HG03460 (cell line): ENCODE measurements around the gene SLC39A9.
"Not testable (repeated sequence)": the region's sequence is repeated elsewhere in the genome, so short reads cannot be mapped to it uniquely, and the experiment has no call there.

Experiments
- ATAC-seq: cut with Tn5 transposase; IDR thresholded peaks from one replicate; pipeline ENCODE4 v1.9.1; 2021; ENCODE audit not compliant: unreplicated experiment

Gene SLC39A9

GRCh38 chr14:69473946-69474345, 75.5 kb downstream of the SLC39A9 start:
- no peak for ATAC-seq

- no peak for ATAC-seq
Observed at GRCh38 chr14:69475194-69475818, 76.8 kb downstream of the SLC39A9 start.

- ATAC-seq = not testable (repeated sequence)
Observed at GRCh38 chr14:69476824-69477450, 78.4 kb downstream of the SLC39A9 start.

GRCh38 chr14:69478055-69478454, 79.6 kb downstream of the SLC39A9 start:
- not testable (repeated sequence) for ATAC-seq

GRCh38 chr14:69479696-69480095, 81.2 kb downstream of the SLC39A9 start:
- ATAC-seq = no peak

DNA sequence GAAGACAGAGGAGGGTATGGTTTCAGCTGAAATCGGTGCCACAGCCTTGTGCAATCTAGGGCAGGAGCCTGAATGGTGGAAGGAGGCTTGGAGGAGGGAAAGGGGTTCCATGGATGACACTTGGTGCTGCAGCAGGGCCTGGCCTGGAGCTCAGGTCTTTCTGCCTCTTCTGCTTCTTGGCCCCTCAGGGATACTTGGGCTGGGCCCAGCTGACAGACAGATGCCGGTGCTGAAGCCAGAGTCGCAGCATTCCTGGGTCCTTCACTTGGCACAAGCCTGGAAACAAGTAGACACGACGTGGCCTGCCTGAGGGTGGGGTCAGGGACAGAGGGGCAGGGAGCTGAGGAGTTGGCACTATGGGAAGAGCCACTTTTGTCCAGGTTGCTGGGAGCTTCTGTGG, 81.6 kb downstream of the SLC39A9 start:
- ATAC-seq = no peak

GRCh38 chr14:69481815-69482568, 83.5 kb downstream of the SLC39A9 start:
- peak; percentile 95 for ATAC-seq

DNA sequence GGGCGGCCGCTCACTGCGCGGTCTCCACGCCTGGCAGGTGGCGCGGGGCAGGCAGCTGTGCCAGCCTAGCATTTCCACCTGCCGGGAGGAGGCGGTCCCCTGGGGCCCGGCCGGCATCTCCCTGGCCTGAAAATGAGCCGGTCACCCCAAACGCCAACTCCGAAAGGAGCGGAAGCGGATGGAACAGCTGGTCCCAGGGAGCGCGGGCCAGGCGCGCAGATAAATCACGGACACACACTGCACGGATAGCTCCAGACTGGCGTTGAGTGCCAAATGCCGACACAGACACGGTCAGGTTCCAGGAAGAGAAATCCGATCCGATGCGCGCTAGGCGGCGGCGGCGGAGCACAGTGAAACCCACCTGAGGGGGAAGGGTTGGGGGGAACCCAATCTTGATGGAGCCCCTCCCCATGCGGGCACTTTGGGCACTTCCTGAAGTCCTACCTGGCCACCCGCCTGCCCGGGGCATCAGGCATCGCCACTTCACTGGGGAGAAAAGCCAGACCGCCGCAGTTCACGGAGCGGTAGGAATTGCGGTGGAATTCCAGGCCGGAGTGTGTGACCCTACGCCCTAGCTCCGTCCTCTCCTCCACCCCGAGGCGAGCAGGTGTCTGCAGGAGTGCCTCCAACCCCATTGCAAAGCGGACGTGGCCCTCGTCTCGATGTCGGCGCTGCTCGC, 85.4 kb downstream of the SLC39A9 start:
- ATAC-seq = no peak

- no peak for ATAC-seq
Observed at GRCh38 chr14:69484444-69485314, 86.2 kb downstream of the SLC39A9 start, which contains the start of gene PLEKHD1. Gene PLEKHD1, plus strand, starts transcription at chr14:69484728. Its CDS starts 238 bp downstream, at chr14:69484966.

- no peak for ATAC-seq
Observed at GRCh38 chr14:69485315-69485660, 86.8 kb downstream of the SLC39A9 start.

DNA sequence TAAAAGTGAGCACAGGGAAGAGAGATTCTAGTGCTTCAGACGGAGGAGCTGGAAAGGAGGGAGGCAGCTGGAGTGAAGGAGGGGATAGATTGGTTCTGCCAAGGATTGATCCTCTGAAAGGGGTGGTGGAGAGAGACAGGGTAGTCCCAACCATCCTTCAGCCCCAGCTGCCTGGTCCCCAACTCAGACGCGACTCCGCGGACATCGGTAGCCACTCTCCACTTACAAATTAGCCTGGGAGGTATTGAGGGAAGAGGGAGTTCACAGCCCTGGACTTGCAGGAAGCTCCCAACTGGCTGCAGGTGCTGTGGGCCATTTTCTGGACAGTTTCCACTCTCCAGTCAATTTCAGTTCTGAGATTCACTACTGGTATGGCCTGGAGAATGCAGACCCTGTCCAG, 87.2 kb downstream of the SLC39A9 start:
- ATAC-seq = no peak

DNA sequence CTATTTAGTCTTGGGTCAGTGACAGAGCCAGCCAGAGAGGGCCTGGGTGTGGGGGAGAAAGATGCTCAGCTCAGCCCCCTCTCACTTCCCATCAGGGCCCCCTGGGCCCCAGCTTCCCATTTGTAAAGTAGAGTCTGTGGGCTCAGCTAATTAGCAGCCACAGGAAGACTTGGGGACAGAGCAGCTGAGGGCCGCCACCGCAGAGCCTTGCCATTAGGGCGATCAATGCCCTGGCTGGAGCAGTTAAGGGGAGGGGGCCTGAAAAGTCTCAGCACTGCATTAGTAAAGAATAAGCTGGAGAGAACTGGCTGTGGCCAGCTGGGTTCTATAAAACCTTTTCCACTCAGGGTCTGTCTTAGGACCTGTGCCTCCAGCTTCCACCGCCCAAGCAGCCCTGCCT, 88.7 kb downstream of the SLC39A9 start:
- ATAC-seq = no peak

GRCh38 chr14:69487771-69488170, 89.3 kb downstream of the SLC39A9 start:
- ATAC-seq = no peak

DNA sequence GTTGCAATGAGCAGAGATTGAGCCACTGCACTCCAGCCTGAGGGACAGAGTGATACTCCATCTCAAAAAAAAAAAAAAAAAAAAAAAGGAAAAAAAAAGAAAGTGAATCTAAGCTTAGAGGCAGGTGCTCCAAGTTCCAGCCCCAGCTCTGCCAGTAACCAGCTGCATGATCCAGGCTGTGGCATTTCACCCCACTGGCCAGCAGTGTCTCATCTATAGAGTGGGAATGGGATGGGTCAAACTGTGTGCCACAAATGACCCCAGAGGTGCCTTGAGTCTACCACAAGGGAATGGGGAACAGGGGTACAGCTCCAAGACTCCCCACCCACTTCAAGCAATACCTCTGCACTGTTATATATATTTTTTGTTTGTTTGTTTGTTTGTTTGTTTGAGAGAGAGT, 91.0 kb downstream of the SLC39A9 start:
- no peak for ATAC-seq

DNA sequence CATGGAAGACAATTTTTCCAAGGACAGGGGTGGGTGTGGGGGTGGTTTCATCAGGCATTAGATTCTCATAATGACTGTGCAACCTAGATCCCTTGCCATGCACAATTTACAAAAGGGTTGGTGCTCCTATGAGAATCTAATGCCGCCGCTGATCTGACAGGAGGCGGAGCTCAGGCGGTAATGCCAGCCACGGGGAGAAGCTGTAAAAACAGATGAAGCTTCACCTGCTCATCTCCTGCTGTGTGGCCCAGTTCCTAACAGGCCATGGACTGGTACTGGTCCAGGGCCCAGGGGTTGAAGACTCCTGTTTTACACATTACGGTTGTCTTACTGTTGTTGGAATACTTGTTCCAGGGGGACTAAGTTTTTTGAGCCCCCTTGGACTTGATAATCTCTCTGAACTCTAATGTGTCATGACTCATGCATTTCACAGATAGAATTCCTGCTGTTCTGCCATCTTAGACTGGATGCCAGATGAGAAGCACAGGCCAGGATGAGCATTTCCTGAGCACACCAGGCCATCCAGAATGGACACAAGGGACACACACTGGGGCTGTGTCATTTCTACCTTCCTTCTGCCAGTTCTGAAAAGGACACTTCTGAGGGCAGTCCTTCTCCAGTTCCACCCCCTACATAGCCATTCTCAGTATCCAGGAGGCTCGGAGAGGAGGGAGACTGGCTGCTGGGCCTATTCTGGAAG, 91.9 kb downstream of the SLC39A9 start:
- no peak for ATAC-seq

- no peak for ATAC-seq
Observed at GRCh38 chr14:69491193-69491592, 92.7 kb downstream of the SLC39A9 start.

- ATAC-seq = no peak
Observed at GRCh38 chr14:69493038-69493437, 94.5 kb downstream of the SLC39A9 start.

DNA sequence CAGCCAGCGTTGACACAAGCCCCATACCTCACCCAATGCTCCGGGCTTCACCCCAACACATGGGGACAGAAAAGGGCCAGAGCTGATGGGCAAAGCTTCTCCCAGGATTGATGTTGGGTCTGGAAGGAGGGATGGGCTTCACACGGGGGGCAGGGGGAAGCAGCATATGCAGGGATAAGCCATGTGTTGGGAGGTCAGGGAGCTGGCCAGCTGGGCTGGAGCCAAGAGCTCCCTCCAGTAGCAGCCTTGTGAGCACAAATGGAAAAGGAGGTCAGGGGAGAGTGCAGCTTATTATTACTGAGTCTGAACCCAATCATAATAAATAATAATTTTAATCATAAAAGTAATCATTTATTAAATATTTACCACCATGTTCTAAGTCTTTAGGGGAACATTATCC, 95.3 kb downstream of the SLC39A9 start:
- ATAC-seq = no peak

DNA sequence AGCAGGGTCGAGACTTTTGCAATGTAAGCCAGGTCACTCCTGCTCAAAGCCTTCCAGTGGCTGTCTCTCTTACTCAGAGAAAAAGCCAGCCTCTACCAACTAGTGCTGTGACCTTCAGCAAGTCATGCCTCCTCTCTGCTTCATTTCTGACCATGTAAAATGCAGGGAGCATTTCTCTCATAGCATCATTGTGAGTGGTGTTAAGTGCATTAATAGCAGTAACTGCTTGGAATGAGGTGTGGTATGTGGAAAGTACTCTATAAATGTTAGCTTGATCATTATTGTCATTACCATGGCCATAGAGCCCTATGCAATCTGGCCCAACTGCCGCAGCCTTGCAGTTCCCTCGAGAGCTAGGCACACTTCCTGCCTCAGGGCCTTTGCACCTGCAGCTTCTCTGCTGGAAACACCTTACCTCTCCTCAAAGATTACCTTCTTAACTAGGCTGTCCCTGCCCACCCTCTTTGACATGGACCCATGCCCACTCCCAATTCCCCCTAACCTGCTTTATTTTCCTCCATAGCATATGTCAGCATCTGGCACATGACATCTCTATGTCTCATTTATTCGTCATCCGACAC, 96.9 kb downstream of the SLC39A9 start:
- no peak for ATAC-seq

- ATAC-seq = not testable (repeated sequence)
Observed at GRCh38 chr14:69497866-69498265, 99.4 kb downstream of the SLC39A9 start.
